Karpas-422 (cell line): ENCODE results near the gene DHCR24. TPM values are rescaled to one million over a fixed set of nuclear protein-coding genes. Genes with fewer than 3 reads are reported as not detected.
"Not testable (repeated sequence)": the region's sequence is repeated elsewhere in the genome, so short reads cannot be mapped to it uniquely, and the experiment has no call there.

ENCODE experiments used
- DNase-seq: peaks from one replicate; pipeline ENCODE4 v3.0.0-alpha.2; 2015
- H2AFZ ChIP-seq: fragments of 200-600 bp; sonication (generic); 2 replicates; pipeline ENCODE4 v1.6.1; 2014; ENCODE audit warnings: antibody characterized with exemption, low read length, mixed read lengths
- H3K27ac ChIP-seq: fragments of 200-600 bp; sonication (generic); 2 replicates; pipeline ENCODE4 v1.5.1; 2014; ENCODE audit warnings: mild to moderate bottlenecking, low read length, moderate library complexity
- H3K27me3 ChIP-seq: fragments of 200-600 bp; sonication (generic); 2 replicates; pipeline ENCODE4 v1.6.1; 2014; ENCODE audit warnings: low read length, mixed read lengths
- H3K36me3 ChIP-seq: fragments of 200-600 bp; sonication (generic); 2 replicates; pipeline ENCODE4 v1.6.1; 2014; ENCODE audit warnings: low read length, mixed read lengths; ENCODE audit not compliant: insufficient read depth
- H3K4me1 ChIP-seq: fragments of 200-600 bp; sonication (generic); 2 replicates; pipeline ENCODE4 v1.6.1; 2014; ENCODE audit warnings: mild to moderate bottlenecking, low read length, mixed read lengths
- H3K4me2 ChIP-seq: fragments of 200-600 bp; sonication (generic); 2 replicates; pipeline ENCODE4 v1.6.1; 2014; ENCODE audit warnings: low read length, low read depth, mild to moderate bottlenecking; ENCODE audit not compliant: poor library complexity, severe bottlenecking
- H3K4me3 ChIP-seq: fragments of 200-600 bp; sonication (generic); 2 replicates; pipeline ENCODE4 v1.5.1; 2014; ENCODE audit warnings: mild to moderate bottlenecking, antibody characterized with exemption, low read length, mixed read lengths
- H3K79me2 ChIP-seq: fragments of 200-600 bp; sonication (generic); 2 replicates; pipeline ENCODE4 v1.6.1; 2014; ENCODE audit warnings: mild to moderate bottlenecking, low read length, mixed read lengths
- H3K9ac ChIP-seq: fragments of 200-600 bp; sonication (generic); 2 replicates; pipeline ENCODE4 v1.6.0; 2014; ENCODE audit warnings: low read length
- H3K9me2 ChIP-seq: fragments of 200-600 bp; sonication (generic), shearing (Covaris generic); replicated peaks from 2 replicates; pipeline ENCODE4 v1.6.0; 2014; ENCODE audit warnings: mild to moderate bottlenecking, low read length, moderate library complexity; ENCODE audit not compliant: insufficient read depth
- H3K9me3 ChIP-seq: fragments of 300-700, 200-600 bp; sonication (generic); 2 replicates; pipeline ENCODE4 v1.6.1; 2014; ENCODE audit warnings: low read length, mixed read lengths
- H4K20me1 ChIP-seq: fragments of 200-600 bp; sonication (generic); 2 replicates; pipeline ENCODE4 v1.6.1; 2014; ENCODE audit warnings: mild to moderate bottlenecking, antibody characterized with exemption, low read length, low read depth; ENCODE audit not compliant: insufficient read depth
- total RNA-seq: library from RNA; depleted of rRNA; stranded (reverse); fragments of >200 nt; shearing (Covaris generic); gene quantifications from 2 replicates; pipeline ENCODE4 v1.2.3, GENCODE V29; 2014; ENCODE audit warnings: low replicate concordance

The DHCR24 gene
- total RNA-seq, 1 experiment from 2014 or later, result 115 TPM

DNA sequence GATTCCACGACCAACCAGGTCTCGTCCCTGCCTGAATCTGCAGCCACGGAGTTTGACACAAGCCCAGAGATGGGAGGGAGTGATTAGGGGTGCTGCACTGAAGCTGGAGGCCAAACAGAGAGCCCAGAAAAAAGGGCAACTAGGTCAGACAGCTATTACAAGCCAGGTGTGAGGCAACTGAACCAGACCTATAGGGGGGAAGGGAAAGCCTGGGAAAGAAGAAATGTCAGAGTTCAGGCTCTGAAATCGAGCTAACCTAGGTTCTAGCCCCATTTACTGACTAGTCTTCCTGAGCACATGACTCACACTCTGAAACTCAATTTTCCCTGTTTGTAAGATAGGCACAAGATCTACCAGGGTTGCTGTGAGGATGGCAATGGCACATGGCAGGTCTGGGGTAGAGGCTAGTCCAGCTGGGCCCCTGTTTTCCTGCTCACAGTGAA, 1.7 kb downstream of the DHCR24 start:
- peak overlapping the region; percentile 98 for H3K9ac ChIP-seq
- H3K4me3 ChIP-seq, result peak overlapping the region; percentile 99
- no peaks in the 10 kb centered on the region for H3K27me3 ChIP-seq
- peaks cover 38% of the 10 kb centered on the region for H3K4me1 ChIP-seq
- H3K4me2 ChIP-seq, result peak overlapping the region; percentile 81
- H3K79me2 ChIP-seq, result peaks cover 67% of the 10 kb centered on the region
- H3K36me3 ChIP-seq, result peaks cover 51% of the 10 kb centered on the region
- H4K20me1 ChIP-seq, result no peaks in the 10 kb centered on the region
- H3K9me3 ChIP-seq, result no peaks in the 10 kb centered on the region
- H3K9me2 ChIP-seq, result no peaks in the 10 kb centered on the region
- H2AFZ ChIP-seq, result no peak overlapping the region
- peak overlapping the region; percentile 69 for H3K27ac ChIP-seq
- no peak for DNase-seq

DNA sequence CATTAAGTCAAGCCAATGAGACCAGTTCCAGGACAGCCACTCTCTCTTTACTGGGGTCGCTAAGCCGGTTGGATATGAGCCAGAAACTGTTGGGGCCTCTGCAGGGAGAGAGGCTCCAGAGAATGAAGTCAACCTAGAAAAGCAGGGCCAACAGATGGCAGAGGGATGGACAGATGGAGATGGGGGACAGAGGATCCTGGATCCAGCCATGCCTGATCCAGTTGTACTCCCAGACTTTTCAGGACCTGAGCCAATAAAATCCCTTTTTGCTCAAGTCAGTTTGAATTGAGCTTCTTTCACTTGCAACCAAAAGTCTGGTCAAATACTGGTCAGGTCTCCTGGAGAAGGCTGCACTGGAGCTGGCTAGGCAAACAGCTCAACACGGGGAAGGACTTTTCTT, 2.2 kb downstream of the DHCR24 start:
- H3K79me2 ChIP-seq, result peaks cover 72% of the 10 kb centered on the region
- peaks cover 56% of the 10 kb centered on the region for H3K36me3 ChIP-seq

DNA sequence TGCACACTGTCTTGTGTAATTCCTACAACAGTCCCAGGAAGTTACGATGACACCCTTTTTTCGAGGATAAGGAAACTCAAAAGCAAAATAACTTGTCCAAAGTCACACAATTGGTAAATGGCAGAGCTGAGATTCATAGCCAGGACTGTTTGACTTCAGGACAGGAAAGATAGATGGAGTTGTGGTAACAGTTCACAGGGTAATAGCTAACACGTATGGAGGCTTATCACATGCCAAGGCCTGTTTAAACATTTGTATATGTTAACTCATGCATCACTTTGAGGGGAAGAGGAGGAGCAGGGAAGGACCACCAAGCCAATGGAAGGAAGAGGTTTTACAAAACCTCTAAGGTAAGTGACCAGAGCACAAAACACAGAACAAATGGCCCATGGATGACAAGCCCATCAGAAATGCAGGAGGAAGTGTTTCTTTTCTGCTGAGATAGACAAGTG, 2.8 kb downstream of the DHCR24 start:
- H3K36me3 ChIP-seq, result peaks cover 62% of the 10 kb centered on the region
- no peaks in the 10 kb centered on the region for H3K9me3 ChIP-seq
- no peaks in the 10 kb centered on the region for H4K20me1 ChIP-seq
- no peak overlapping the region for H2AFZ ChIP-seq
- H3K4me2 ChIP-seq, result peak overlapping the region; percentile 81
- H3K79me2 ChIP-seq, result peaks cover 78% of the 10 kb centered on the region
- H3K4me1 ChIP-seq, result peaks cover 38% of the 10 kb centered on the region
- H3K9ac ChIP-seq, result no peak overlapping the region
- H3K9me2 ChIP-seq, result no peaks in the 10 kb centered on the region
- no peaks in the 10 kb centered on the region for H3K27me3 ChIP-seq
- no peak for DNase-seq
- H3K27ac ChIP-seq, result no peak overlapping the region
- no peak overlapping the region for H3K4me3 ChIP-seq

More for the DNA sequence above, 2.2 kb downstream of the DHCR24 start:
- Histone ChIP-seq H3K27me3 (no peaks in the 10 kb centered on the region), H4K20me1 (no peaks in the 10 kb centered on the region), H3K4me3 (peak overlapping the region; percentile 99; the same call in 1 of the 2 replicates), H3K4me2 (peak overlapping the region; percentile 81), H3K9ac (peak overlapping the region; percentile 98; the same call in 1 of the 2 replicates), H2AFZ (no peak overlapping the region), H3K4me1 (peaks cover 38% of the 10 kb centered on the region), H3K9me2 (no peaks in the 10 kb centered on the region), H3K9me3 (no peaks in the 10 kb centered on the region), H3K27ac (peak overlapping the region; percentile 69; the same call in 1 of the 2 replicates)
- no peak for DNase-seq

DNA sequence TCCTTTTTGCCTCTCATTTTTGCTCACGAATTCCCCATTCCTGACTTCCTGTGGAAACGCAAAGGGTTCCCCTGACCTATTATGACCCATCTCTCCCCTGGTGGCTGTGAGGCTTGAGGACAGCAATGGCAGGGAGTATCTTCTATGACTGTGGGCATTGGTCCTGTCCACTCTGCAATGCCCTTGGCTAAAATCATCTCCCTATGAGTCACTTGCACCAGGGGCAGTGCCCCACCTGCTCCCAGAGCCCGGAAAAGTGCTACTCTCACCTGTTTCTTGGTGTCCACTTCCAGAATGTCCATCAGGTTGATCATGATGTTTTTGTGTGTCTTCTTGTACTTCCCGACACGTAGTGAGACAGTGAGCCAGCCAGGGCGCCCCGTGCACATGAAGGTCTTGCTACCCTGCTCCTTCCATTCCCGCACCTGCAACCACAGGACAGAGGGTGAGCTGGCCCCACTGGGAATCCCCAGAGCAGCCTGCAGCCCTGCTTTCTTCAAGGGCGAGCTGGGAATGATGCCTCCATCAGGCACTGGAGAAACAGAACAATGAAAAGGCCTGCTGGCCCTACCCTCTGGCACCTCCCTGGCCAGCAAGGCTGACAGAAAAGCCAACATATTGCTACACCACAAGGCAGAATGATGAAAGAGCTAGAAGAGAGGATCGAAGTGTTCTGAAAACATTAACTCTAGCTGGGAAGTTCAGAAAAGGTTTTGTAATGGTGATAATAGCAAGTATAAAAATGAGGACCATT, 3.5 kb downstream of the DHCR24 start:
- H3K9ac ChIP-seq, result no peak overlapping the region
- peaks cover 66% of the 10 kb centered on the region for H3K36me3 ChIP-seq
- peaks cover 38% of the 10 kb centered on the region for H3K4me1 ChIP-seq
- no peak for DNase-seq
- peak overlapping the region; percentile 81 for H3K4me2 ChIP-seq
- no peak overlapping the region for H3K27ac ChIP-seq
- no peaks in the 10 kb centered on the region for H3K9me3 ChIP-seq
- no peaks in the 10 kb centered on the region for H3K27me3 ChIP-seq
- H3K9me2 ChIP-seq, result no peaks in the 10 kb centered on the region
- peaks cover 84% of the 10 kb centered on the region for H3K79me2 ChIP-seq
- no peak overlapping the region for H3K4me3 ChIP-seq
- no peak overlapping the region for H2AFZ ChIP-seq
- no peaks in the 10 kb centered on the region for H4K20me1 ChIP-seq

DNA sequence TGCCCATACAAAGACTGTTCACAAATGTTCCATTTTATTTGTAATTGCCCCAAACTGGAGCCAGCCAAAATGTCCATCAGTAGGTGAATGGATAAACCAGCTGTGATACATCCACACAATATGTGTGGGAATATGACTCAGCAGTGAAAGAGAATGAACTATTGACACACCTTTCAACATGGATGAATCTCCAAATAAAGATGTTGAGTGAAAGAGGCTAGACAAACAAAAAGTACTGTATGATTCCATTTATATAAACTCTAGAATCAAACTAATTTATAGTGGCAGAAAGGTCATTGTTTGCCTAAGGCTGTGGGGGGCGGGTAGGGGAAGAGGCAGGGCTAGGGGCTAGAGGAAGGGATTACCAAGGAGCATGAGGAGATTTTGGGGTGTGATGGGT, 4.5 kb downstream of the DHCR24 start:
- Histone ChIP-seq H3K27ac (no peak overlapping the region), H3K4me2 (no peak overlapping the region), H3K27me3 (no peaks in the 10 kb centered on the region), H3K9ac (no peak overlapping the region), H3K4me3 (no peak overlapping the region), H2AFZ (no peak overlapping the region), H4K20me1 (no peaks in the 10 kb centered on the region), H3K4me1 (peaks cover 31% of the 10 kb centered on the region), H3K9me3 (no peaks in the 10 kb centered on the region), H3K36me3 (peaks cover 67% of the 10 kb centered on the region), H3K9me2 (no peaks in the 10 kb centered on the region), H3K79me2 (peaks cover 86% of the 10 kb centered on the region)
- DNase-seq, result no peak

DNA sequence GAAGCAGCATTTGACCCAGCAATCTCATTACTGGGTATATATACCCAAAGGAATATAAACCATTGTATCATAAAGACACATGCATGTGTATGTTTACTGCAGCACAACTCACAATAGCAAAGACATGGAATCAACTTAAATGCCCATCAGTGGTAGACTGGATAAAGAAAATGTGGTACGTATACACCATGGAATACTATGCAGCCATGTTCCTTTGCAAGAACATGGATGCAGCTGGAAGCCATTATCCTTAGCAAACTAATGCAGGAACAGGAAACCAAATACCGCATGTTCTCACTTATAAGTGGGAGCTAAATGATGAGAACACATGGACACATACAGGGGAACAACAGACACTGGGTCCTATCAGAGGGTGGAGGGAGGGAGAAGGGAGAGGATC, 5.4 kb downstream of the DHCR24 start:
- H3K9me3 ChIP-seq, H3K27ac ChIP-seq, H4K20me1 ChIP-seq, H3K9ac ChIP-seq, H3K27me3 ChIP-seq, DNase-seq, H2AFZ ChIP-seq, H3K4me3 ChIP-seq, H3K4me2 ChIP-seq, H3K9me2 ChIP-seq: not testable (repeated sequence)
- Histone ChIP-seq H3K36me3 (peaks cover 73% of the 10 kb centered on the region), H3K79me2 (peaks cover 83% of the 10 kb centered on the region), H3K4me1 (peaks cover 30% of the 10 kb centered on the region)

DNA sequence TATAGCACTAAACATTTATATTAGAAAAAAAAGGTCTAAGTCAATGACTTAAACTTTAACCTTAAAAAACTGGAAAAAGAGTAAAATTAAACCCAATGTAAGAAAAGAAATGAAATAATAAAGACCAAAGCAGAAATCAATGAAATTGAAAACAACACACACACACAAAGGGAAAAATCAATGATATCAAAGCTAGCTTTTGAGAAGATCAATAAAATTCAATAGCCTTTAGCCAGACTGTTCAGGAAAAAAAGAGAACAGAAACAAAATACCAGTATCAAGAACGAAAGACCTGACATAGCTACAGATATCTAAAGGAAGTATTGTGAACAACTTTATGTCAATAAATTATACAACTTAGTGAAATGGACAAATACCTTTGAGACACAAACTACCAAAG, 7.1 kb downstream of the DHCR24 start:
- Histone ChIP-seq H3K4me3 (no peak overlapping the region), H3K9me2 (no peaks in the 10 kb centered on the region), H3K79me2 (peaks cover 70% of the 10 kb centered on the region), H3K9me3 (no peaks in the 10 kb centered on the region), H3K27ac (no peak overlapping the region), H4K20me1 (no peaks in the 10 kb centered on the region), H3K27me3 (no peaks in the 10 kb centered on the region), H3K9ac (no peak overlapping the region), H3K4me1 (peaks cover 19% of the 10 kb centered on the region), H3K36me3 (peaks cover 79% of the 10 kb centered on the region), H3K4me2 (no peak overlapping the region), H2AFZ (no peak overlapping the region)
- no peak for DNase-seq

DNA sequence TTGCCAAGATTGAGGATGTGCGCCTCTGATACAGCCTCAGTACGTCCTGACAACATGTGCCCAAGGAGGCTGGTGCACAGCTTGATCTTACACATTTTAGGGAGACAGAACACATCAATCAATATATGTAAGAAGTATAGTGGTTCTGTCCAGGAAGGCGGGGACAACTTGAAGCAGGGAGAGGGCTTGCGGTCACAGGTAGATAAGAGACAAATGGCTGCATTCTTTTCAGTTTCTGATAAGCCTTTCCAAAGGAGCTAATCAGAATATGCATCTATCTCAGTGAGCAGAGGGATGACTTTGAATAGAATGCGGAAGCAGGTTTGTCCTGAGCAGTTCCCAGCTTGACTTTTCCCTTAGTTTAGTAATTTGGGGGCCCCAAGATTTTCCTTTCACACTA, 10.2 kb downstream of the DHCR24 start:
- no peak overlapping the region for H3K4me3 ChIP-seq
- no peaks in the 10 kb centered on the region for H3K27me3 ChIP-seq
- H3K9me3 ChIP-seq, result no peaks in the 10 kb centered on the region
- H3K36me3 ChIP-seq, result peaks cover 76% of the 10 kb centered on the region
- no peak overlapping the region for H3K27ac ChIP-seq
- H3K9me2 ChIP-seq, result no peaks in the 10 kb centered on the region
- H3K4me2 ChIP-seq, result no peak overlapping the region
- no peak for DNase-seq
- peaks cover 9% of the 10 kb centered on the region for H3K4me1 ChIP-seq
- H4K20me1 ChIP-seq, result no peaks in the 10 kb centered on the region
- no peak overlapping the region for H2AFZ ChIP-seq
- no peak overlapping the region for H3K9ac ChIP-seq
- peaks cover 40% of the 10 kb centered on the region for H3K79me2 ChIP-seq
